ENCODE data around the gene IGLL1.

GRCh38 chr22:23530766-23531282, 49.3 kb downstream of the IGLL1 start:
- TF ChIP-seq POLR2A (IDR thresholded peaks at IDR 0.05) = no peak
- no peak for TF ChIP-seq CTCF (IDR thresholded peaks at IDR 0.05)

Data from upper lobe of left lung (tissue), 4 donors.